ENCODE results near the gene RBPMS2. TPM values are rescaled to one million over a fixed set of nuclear protein-coding genes. Genes with fewer than 3 reads are reported as not detected.

The RBPMS2 gene
- polyA plus RNA-seq, 1 of the 3 experiments (the other 2 are of a cell fraction) = 6.5 TPM

- TF ChIP-seq FOSL2 (IDR thresholded peaks at IDR 0.05; ENCODE audit: borderline replicate concordance, low read depth) = no peak
- TF ChIP-seq FOXJ3 (CRISPR knock-in tag; IDR thresholded peaks at IDR 0.05) = no peak
Observed at GRCh38 chr15:64739577-64740143, 35.7 kb downstream of the RBPMS2 start (continued).

- Histone ChIP-seq H3K4me3 (ENCODE audit: low read depth in 2 of 2, low read length in 1 of 2) (no peak overlapping the region), H3K9ac (no peak overlapping the region), H3K4me1 (ENCODE audit: control insufficient read depth in 1 of 2, insufficient read depth in 2 of 2, low read depth in 1 of 2, low read length in 1 of 2) (no peaks in the 10 kb centered on the region), H2AFZ (ENCODE audit: low read depth) (no peak overlapping the region), H3K27ac (ENCODE audit: low read depth in 2 of 2, low read length in 1 of 2) (no peak overlapping the region), H3K9me3 (no peaks in the 10 kb centered on the region), H3K36me3 (replicated peaks in 1 of 2; ENCODE audit: control insufficient read depth in 1 of 2, insufficient read depth in 2 of 2, low read length in 1 of 2) (no peaks in the 10 kb centered on the region), H3K9me2 (no peaks in the 10 kb centered on the region), H3K4me2 (no peak overlapping the region), H3K79me2 (ENCODE audit: insufficient read depth) (no peaks in the 10 kb centered on the region), H3F3A (replicated peaks; ENCODE audit: insufficient read depth) (no peaks in the 10 kb centered on the region), H4K20me1 (ENCODE audit: insufficient read depth) (no peaks in the 10 kb centered on the region), H3K27me3 (ENCODE audit: insufficient read depth) (no peaks in the 10 kb centered on the region)
- ChIA-PET POLR2A (no interaction called here), CTCF (interaction anchor here (2.6 to 5.2 kb wide), 3 partner anchors 7 to 71 kb away, joined by 9 to 38 read pairs (median 24); no protein-coding TSS in a partner anchor)
- 83% methylated on average over 5 of the region's 7 CpGs for WGBS (ENCODE audit: low lambda C conversion rate)
- no peak for DNase-seq
- TF ChIP-seq CTCF (IDR thresholded peaks at IDR 0.05) = no peak
- TF ChIP-seq USF2 (IDR thresholded peaks at IDR 0.05; ENCODE audit: borderline replicate concordance, low read depth, low read length) = no peak
- no peak for TF ChIP-seq JUND (IDR thresholded peaks at IDR 0.05)
- TF ChIP-seq USF1 (IDR thresholded peaks at IDR 0.05; ENCODE audit: borderline replicate concordance, low read depth) = no peak
- no peak for TF ChIP-seq IRF3 (IDR thresholded peaks at IDR 0.05; ENCODE audit: low read depth, low read length)
- no peak for TF ChIP-seq TEAD4 (IDR thresholded peaks at IDR 0.05; ENCODE audit: borderline replicate concordance, insufficient read depth)
- TF ChIP-seq EP300 (IDR thresholded peaks at IDR 0.05; ENCODE audit: borderline replicate concordance in 1 of 2, low read depth in 1 of 2, low read length in 1 of 2) = no peak
- TF ChIP-seq SMC3 (IDR thresholded peaks at IDR 0.05; ENCODE audit: low read depth, low read length) = no peak
- TF ChIP-seq REST (IDR thresholded peaks at IDR 0.05; ENCODE audit: low read depth, low read length) = no peak
- TF ChIP-seq ELF1 (IDR thresholded peaks at IDR 0.05) = no peak
- TF ChIP-seq FOXM1 (IDR thresholded peaks at IDR 0.05; ENCODE audit: low read depth) = no peak
- TF ChIP-seq RFX5 (IDR thresholded peaks at IDR 0.05; ENCODE audit: low read length) = no peak
- no peak for TF ChIP-seq MEF2A (IDR thresholded peaks at IDR 0.05; ENCODE audit: borderline replicate concordance, low read depth)
- TF ChIP-seq EZH2phosphoT487 (IDR thresholded peaks at IDR 0.05; ENCODE audit: borderline replicate concordance, low read depth) = no peak
Observed at GRCh38 chr15:64739156-64739555, 36.2 kb downstream of the RBPMS2 start.
